K562 (cell line): ENCODE measurements around the gene TMEM217.

Experiments used
- ARHGAP35 ChIP-seq: fragments of 450-650 bp; IDR thresholded peaks from 2 replicates; pipeline ENCODE4 v1.6.1; 2018; ENCODE audit not compliant: partially characterized antibody
- COPS2 ChIP-seq: fragments of 450-650 bp; conservative IDR thresholded peaks from 2 replicates; pipeline ENCODE4 v1.6.1; 2016; ENCODE audit warnings: mild to moderate bottlenecking, moderate library complexity
- FOXK1 ChIP-seq: sonication (generic); formaldehyde crosslinking; IDR thresholded peaks from 2 replicates; pipeline ENCODE4 v1.8.0; 2022; ENCODE audit warnings: missing genetic modification reagents, mild to moderate bottlenecking, borderline replicate concordance
- MXI1 ChIP-seq: IDR thresholded peaks from 2 replicates; pipeline ENCODE4 v1.6.1; 2011; ENCODE audit warnings: low read depth, mild to moderate bottlenecking, improper control_type of control experiment, low read length
- NCOA2 ChIP-seq, 2 experiments: fragments of 450-650 bp; IDR thresholded peaks; 2 replicates each; pipeline ENCODE4 v1.6.1; 2018; ENCODE audit warnings: mild to moderate bottlenecking in 2 of 2, moderate library complexity in 1 of 2; ENCODE audit not compliant: partially characterized antibody in 2 of 2
- PHF21A ChIP-seq: fragments of 450-650 bp; IDR thresholded peaks from 2 replicates; pipeline ENCODE4 v1.6.1; 2017; ENCODE audit warnings: low read depth, borderline replicate concordance
- TF ChIP-seq, protein P1 (sequence below): sonication (generic); formaldehyde crosslinking; IDR thresholded peaks from 2 replicates; pipeline ENCODE4 v1.9.0; 2022; ENCODE audit warnings: mild to moderate bottlenecking, missing genetic modification reagents

DNA sequence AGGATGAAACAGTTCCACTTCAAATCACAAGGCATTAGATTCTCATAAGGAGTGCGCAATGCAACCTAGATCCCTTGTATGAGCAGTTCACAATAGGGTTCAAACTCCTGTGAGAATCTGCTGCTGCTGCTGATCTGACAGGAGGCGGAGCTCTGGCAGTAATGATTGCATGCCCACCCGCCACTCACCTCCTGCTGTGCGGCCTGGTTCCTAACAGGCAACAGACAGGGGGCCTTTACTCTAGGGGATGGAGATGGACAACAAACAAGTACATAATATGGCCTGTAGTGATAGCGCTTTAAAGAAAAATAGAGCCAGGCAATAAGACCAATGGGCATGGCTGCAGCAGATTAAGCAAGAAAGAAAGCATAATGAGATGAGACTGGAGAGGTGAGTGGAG, 3.1 kb downstream of the TMEM217 start:
- TF ChIP-seq MXI1 (no peak), PHF21A (no peak), FOXK1 (CRISPR knock-in tag) (no peak), COPS2 (no peak), ARHGAP35 (no peak), NCOA2 (IDR thresholded peaks at IDR 0.05; ENCODE audit: partially characterized antibody in 2 of 2) (no peak)
- TF ChIP-seq, protein P1, sequence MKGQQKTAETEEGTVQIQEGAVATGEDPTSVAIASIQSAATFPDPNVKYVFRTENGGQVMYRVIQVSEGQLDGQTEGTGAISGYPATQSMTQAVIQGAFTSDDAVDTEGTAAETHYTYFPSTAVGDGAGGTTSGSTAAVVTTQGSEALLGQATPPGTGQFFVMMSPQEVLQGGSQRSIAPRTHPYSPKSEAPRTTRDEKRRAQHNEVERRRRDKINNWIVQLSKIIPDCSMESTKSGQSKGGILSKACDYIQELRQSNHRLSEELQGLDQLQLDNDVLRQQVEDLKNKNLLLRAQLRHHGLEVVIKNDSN (CRISPR knock-in tag) = no peak
